D721Med (cell line): ENCODE results near the gene CLSTN3.
"Not testable (repeated sequence)": the region's sequence is repeated elsewhere in the genome, so short reads cannot be mapped to it uniquely, and the experiment has no call there.

ENCODE experiments used
- DNase-seq: peaks from one replicate; pipeline ENCODE4 v3.0.0; 2011; ENCODE audit warnings: low spot score; ENCODE audit not compliant: insufficient read length
- FAIRE-seq: peaks from 2 replicates; lab custom pipeline; 2011; peaks lifted over from hg19 to GRCh38; lab: Jason Lieb, UNC
- TF ChIP-seq, protein P1 (sequence below): IDR thresholded peaks from 2 replicates; pipeline ENCODE4 v1.5.1; 2012; ENCODE audit warnings: mild to moderate bottlenecking, control low read depth; ENCODE audit not compliant: insufficient read depth; ENCODE audit errors: missing control alignments

Gene CLSTN3

DNA sequence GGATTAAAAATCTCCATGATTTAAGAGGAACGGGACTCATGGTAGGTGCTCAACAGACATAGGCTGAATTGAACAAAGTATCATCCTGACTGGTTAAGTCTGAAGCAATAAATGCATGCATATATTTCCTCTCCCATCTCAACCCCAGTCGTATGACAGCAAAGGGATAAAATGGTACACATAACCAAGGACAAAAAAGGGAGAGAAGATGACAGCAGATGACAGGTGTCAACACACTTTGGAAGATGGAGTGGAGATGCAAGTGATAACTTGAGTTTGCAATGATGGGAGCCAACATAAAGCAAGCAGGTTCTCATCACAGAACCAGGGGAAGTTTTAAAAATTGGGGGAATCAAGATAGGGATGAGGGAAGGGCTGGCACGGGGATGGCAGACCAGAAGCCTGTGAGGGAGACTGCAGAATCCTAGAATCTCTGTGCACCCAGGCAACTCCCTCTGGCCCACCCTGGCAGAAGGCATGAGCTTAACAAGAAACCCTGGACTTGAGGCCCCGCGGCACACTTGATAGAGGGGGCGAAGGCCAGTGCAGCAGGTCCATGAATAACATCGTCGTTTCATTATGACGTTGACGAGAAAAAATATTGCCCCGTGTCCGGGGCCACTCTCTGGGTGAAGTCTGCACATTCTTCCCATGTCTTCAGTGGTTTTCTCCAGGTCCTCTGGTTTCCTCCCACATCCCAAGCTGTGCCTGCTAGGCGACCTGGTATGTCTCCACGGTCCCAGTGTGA lies 26.2 kb upstream of the CLSTN3 start:
- FAIRE-seq (no peak), DNase-seq (no peak)
- TF ChIP-seq, protein P1, sequence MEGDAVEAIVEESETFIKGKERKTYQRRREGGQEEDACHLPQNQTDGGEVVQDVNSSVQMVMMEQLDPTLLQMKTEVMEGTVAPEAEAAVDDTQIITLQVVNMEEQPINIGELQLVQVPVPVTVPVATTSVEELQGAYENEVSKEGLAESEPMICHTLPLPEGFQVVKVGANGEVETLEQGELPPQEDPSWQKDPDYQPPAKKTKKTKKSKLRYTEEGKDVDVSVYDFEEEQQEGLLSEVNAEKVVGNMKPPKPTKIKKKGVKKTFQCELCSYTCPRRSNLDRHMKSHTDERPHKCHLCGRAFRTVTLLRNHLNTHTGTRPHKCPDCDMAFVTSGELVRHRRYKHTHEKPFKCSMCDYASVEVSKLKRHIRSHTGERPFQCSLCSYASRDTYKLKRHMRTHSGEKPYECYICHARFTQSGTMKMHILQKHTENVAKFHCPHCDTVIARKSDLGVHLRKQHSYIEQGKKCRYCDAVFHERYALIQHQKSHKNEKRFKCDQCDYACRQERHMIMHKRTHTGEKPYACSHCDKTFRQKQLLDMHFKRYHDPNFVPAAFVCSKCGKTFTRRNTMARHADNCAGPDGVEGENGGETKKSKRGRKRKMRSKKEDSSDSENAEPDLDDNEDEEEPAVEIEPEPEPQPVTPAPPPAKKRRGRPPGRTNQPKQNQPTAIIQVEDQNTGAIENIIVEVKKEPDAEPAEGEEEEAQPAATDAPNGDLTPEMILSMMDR: no peak

DNA sequence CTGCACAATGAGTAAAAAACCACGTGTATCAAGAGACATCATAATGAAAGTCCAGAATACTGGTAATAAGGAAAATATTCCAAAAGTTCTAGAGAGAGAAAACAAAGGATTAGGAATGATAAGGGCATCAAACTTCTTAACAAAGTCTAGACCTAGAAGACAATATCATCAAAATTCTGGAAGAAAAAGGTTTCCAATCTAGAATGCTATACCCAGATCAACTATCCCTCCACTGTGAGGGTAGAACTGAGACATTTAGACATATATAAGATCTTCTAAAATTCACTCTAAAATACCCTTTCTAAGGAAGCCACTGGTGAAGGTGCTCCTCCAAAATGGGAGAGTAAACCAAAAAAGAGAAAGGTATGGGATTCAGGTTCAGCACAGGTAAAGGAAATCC lies 24.1 kb upstream of the CLSTN3 start:
- DNase-seq (no peak), FAIRE-seq (no peak)
- TF ChIP-seq, protein P1: no peak

DNA sequence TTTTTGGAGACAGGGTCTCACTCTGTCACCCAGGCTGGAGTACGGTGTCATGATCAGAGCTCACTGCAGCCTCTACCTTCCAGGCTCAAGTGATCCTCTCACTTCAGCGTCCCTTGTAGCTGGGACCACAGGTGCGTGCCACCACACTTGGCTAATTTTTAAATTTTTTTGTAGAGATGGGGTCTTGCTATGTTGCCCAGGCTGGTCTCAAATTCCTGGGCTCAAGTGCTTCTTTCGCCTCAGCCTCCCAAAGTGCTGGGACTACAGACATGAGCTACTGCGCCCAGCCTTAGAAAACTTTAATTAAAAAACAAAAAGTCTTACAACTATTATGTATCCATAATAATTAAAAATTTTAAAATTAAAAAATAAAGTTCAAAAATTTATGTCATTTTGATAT lies 23.0 kb upstream of the CLSTN3 start:
- not testable (repeated sequence) for FAIRE-seq, DNase-seq

DNA sequence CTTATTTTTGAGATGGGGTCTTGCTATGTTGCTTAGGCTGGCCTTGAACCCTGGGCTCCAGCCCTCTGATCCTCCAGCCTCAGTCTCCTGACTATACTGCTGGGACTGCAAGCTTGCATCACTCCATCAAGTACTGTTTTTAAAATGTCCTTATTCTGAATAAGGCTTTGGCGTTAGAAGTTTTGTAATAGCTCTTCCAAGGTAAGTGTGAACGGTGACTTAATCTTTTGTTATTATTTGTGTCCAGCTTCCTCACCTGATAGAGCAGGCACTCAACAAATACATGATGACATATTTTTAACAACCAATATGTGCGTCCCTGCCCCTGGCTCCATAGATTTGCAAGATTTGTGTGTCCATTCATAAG lies 22.6 kb upstream of the CLSTN3 start:
- TF ChIP-seq, protein P1: no peak
- DNase-seq: peak; percentile 1
- FAIRE-seq: peak; percentile 46

DNA sequence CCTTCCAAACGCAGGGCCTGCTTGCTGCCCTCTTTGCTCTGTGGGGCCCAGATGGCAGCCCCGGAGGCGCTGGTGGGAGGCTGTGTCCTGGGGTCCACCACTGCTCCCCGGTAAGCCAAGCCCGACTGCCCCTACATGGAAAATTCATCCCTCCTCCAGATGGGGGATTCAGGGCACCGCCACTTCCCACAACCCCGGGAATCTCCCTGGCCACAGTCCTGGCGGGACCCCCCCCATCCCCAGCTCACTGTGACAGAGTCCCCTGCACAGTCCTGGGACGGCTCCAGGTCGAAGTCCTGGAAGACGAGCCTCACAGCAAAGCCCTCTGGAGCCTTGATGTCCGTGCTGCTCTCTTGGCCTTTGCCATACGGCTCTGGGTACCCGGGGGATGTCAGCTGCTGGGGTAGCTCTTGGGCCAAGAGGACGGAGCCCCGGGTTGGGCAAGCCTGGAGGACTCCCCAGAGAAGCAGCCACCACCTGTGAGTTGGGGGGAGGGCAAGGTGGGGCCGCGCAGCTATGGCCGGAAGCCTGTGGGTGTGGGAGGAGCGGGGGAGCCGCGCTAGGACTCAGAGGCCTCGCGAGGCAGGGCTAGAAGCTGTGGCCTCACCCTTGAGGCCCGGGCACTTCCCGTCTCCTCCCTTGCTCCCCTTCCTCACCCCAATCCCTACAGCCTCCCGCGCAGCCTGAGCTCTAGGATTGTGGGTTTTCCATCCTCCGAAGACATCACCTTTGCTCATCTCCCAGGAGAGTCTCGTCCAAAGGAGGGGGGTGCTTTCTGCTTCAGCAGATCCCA lies 22.0 kb upstream of the CLSTN3 start:
- TF ChIP-seq, protein P1: no peak
- DNase-seq (peak; percentile 5), FAIRE-seq (no peak)

DNA sequence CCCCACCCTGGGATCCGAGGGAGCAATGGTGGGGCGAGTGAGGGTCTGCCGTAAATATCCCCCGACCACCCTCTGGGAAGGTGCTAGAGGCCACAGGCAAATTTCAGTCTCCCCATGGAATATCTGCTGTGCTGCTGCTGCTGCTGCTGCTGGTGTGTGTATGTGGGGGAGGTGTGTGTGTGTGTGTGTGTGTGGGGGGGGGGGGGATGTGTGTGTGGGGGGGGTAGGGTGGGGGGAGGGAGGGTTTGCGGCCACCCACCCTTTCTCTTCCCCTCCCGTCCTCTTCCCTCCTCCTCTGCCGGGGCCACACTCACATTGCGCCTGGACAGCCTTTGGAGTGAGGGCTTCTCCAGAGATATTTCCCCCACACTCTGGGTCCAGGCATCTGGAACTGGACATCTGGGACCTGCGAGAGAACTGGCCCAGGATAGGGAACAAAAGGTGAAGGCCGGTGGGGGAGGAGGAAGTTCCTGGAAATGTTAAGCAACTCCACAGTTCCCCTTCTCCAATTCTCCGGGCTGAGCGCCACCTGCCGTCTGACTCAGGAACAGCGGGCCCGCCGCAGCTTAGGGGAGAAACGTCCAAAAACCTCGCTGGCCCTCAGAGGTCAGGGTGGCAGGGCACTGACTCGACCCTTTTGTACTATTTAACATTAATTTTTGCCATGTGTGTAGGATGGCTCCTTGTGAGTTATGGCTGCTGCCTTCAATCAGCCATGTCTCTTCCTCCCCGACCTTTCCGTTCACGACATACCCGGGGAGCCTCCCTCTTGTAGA lies 21.2 kb upstream of the CLSTN3 start, which contains the start of gene C1RL:
Gene C1RL (minus strand): TSS at position 419 of the 776 bp plus-strand sequence. CDS start 34 bp downstream, at position 385.
- no peak for FAIRE-seq
- TF ChIP-seq, protein P1: peak; percentile 76
- no peak for DNase-seq

DNA sequence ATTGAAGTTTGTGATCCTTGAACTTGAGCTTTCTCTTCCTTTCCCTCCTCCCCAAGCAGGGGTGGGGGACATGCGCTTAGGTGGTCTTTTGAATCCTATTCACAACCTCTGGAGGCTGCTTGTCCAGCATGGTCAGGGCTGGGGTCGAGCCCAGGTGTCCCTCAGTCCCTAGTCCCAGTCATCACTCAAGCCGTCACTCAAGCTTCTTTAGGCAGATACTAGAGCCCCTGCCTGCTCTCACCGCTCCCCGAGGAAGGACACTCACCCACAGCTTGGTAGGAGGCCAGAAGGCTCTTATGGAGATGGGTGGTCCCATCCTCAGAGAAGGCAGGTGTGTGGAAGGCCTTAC lies 20.6 kb upstream of the CLSTN3 start:
- TF ChIP-seq, protein P1: no peak
- FAIRE-seq (no peak), DNase-seq (no peak)
